Measurements from ENCODE around the gene MUC3A. TPM values are rescaled to one million over a fixed set of nuclear protein-coding genes. Genes with fewer than 3 reads are reported as not detected.
A peak's percentile ranks its signal among the peaks of the same experiment; 100 is the strongest.

Gene MUC3A
- total and polyA plus RNA-seq, 2 experiments from 2014 or later: 16.3 to 44.4 TPM

DNA sequence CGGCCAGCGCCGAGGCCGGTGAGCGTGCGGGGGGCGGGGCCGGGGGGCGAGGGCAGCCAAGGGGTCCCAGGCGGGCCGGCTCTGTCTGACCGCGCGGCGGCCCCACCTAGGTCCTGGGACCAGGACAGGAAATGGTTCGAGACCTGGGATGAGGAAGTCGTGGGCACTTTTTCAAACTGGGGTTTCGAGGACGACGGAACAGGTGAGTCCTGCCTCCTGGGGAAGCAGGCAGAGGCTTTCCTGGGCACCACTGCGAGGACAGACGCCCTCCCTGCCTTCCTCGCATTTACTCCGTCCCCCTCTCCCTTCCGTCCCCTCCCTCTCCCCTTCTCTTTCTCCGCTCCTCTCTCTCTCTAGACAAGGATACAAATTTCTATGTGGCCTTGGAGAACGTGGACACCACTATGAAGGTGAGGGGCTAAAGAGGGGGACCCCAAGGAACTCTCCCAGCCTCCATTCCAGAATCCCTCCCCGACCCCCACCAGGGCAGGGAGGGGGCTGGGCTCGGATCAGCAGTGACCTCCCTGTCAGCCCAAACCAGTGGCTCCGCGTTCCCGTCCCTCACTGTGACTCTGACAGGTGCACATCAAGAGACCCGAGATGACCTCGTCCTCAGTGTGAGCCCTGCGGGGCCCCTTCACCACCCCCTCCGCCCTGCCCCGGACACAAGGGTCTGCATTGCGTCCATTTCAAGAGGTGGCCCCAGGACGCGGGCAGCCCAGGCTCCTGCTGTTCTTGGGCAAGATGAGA is 17.4 kb downstream of the MUC3A start:
- Histone ChIP-seq H3K4me2 (peak overlapping the region; percentile 100), H3K9me2 (ENCODE audit: insufficient read depth) (no peaks in the 10 kb centered on the region), H3F3A (replicated peaks; ENCODE audit: low read depth) (peaks cover 15% of the 10 kb centered on the region), H2AFZ (peak overlapping the region; percentile 97), H3K27me3 (ENCODE audit: insufficient read depth) (peaks cover 20% of the 10 kb centered on the region), H3K4me1 (ENCODE audit: insufficient read depth) (peaks cover 38% of the 10 kb centered on the region), H3K27ac (ENCODE audit: low read depth) (no peak overlapping the region), H4K20me1 (replicated peaks; ENCODE audit: insufficient read depth) (peaks cover 2% of the 10 kb centered on the region; the same call in 1 of the 2 replicates), H3K4me3 (peak overlapping the region; percentile 89), H3K79me2 (replicated peaks; ENCODE audit: insufficient read depth) (no peaks in the 10 kb centered on the region), H3K36me3 (ENCODE audit: insufficient read depth) (no peaks in the 10 kb centered on the region)
- Mint-ChIP-seq H3K4me3 (peak overlapping the region; percentile 88), H3K4me1 (peaks cover 36% of the 10 kb centered on the region), H3K9me3 (no peaks in the 10 kb centered on the region), H3K36me3 (ENCODE audit: low read depth) (no peaks in the 10 kb centered on the region; the same call in 2 of the 3 replicates), H3K27ac (no peak overlapping the region), H3K27me3 (ENCODE audit: insufficient read depth, low read depth, poor library complexity) (peaks cover 29% of the 10 kb centered on the region)
- ATAC-seq (peak; percentile 0), DNase-seq (ENCODE audit: low spot score) (peak; percentile 46)
- TF ChIP-seq ZNF114 (CRISPR knock-in tag; IDR thresholded peaks at IDR 0.05): no peak

DNA sequence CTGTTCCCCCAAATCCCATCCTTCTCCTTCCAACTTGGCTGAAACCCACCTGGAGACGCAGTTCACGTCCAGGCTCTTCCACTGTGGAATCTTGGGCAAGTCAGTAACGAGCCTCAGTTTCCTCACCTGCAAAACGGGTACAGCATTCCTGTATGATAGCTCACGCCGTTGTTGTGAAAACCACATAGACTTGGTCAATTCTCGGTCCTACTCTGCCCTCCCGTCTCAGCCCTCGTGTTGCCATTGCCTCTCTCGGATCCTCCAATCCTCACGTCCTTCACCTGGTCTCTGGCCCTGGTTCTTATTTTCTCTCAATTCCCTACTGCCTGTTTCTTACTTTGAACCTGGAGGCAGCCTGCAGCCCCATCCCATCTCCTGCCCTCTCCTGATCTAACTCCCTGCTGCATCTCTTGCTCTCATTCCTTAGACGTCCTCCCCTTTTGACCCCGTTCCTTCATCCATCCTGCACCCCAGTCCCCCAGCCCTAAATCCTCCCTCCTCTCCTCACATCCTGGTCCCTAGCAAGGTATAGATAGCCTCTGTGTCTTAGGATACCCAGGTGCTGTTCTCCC is 18.0 kb downstream of the MUC3A start:
- TF ChIP-seq STAT1 (IDR thresholded peaks at IDR 0.05; ENCODE audit: unreplicated experiment): no peak
- TF ChIP-seq POLR2AphosphoS5 (IDR thresholded peaks at IDR 0.05; ENCODE audit: low read depth): no peak
- TF ChIP-seq ZNF331 (CRISPR knock-in tag; IDR thresholded peaks at IDR 0.05; ENCODE audit: low read depth): no peak
- TF ChIP-seq, protein P1, sequence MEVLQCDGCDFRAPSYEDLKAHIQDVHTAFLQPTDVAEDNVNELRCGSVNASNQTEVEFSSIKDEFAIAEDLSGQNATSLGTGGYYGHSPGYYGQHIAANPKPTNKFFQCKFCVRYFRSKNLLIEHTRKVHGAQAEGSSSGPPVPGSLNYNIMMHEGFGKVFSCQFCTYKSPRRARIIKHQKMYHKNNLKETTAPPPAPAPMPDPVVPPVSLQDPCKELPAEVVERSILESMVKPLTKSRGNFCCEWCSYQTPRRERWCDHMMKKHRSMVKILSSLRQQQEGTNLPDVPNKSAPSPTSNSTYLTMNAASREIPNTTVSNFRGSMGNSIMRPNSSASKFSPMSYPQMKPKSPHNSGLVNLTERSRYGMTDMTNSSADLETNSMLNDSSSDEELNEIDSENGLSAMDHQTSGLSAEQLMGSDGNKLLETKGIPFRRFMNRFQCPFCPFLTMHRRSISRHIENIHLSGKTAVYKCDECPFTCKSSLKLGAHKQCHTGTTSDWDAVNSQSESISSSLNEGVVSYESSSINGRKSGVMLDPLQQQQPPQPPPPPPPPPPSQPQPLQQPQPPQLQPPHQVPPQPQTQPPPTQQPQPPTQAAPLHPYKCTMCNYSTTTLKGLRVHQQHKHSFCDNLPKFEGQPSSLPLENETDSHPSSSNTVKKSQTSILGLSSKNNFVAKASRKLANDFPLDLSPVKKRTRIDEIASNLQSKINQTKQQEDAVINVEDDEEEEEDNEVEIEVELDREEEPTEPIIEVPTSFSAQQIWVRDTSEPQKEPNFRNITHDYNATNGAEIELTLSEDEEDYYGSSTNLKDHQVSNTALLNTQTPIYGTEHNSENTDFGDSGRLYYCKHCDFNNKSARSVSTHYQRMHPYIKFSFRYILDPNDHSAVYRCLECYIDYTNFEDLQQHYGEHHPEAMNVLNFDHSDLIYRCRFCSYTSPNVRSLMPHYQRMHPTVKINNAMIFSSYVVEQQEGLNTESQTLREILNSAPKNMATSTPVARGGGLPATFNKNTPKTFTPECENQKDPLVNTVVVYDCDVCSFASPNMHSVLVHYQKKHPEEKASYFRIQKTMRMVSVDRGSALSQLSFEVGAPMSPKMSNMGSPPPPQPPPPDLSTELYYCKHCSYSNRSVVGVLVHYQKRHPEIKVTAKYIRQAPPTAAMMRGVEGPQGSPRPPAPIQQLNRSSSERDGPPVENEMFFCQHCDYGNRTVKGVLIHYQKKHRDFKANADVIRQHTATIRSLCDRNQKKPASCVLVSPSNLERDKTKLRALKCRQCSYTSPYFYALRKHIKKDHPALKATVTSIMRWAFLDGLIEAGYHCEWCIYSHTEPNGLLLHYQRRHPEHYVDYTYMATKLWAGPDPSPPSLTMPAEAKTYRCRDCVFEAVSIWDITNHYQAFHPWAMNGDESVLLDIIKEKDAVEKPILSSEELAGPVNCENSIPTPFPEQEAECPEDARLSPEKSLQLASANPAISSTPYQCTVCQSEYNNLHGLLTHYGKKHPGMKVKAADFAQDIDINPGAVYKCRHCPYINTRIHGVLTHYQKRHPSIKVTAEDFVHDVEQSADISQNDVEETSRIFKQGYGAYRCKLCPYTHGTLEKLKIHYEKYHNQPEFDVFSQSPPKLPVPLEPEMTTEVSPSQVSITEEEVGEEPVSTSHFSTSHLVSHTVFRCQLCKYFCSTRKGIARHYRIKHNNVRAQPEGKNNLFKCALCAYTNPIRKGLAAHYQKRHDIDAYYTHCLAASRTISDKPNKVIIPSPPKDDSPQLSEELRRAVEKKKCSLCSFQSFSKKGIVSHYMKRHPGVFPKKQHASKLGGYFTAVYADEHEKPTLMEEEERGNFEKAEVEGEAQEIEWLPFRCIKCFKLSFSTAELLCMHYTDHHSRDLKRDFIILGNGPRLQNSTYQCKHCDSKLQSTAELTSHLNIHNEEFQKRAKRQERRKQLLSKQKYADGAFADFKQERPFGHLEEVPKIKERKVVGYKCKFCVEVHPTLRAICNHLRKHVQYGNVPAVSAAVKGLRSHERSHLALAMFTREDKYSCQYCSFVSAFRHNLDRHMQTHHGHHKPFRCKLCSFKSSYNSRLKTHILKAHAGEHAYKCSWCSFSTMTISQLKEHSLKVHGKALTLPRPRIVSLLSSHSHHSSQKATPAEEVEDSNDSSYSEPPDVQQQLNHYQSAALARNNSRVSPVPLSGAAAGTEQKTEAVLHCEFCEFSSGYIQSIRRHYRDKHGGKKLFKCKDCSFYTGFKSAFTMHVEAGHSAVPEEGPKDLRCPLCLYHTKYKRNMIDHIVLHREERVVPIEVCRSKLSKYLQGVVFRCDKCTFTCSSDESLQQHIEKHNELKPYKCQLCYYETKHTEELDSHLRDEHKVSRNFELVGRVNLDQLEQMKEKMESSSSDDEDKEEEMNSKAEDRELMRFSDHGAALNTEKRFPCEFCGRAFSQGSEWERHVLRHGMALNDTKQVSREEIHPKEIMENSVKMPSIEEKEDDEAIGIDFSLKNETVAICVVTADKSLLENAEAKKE (CRISPR knock-in tag; IDR thresholded peaks at IDR 0.05): no peak
- no peak for TF ChIP-seq ZNF114 (CRISPR knock-in tag; IDR thresholded peaks at IDR 0.05)
- peak overlapping the region; percentile 88 for H3K4me3 Mint-ChIP-seq
- peaks cover 15% of the 10 kb centered on the region for H3F3A ChIP-seq (replicated peaks; ENCODE audit: low read depth)

More for the DNA sequence above, 18.0 kb downstream of the MUC3A start:
- peak; percentile 43 for DNase-seq (ENCODE audit: low spot score)
- H3K27ac ChIP-seq (ENCODE audit: low read depth): no peak overlapping the region
- no peaks in the 10 kb centered on the region for H3K36me3 ChIP-seq (ENCODE audit: insufficient read depth)
- H2AFZ ChIP-seq: no peak overlapping the region
- Mint-ChIP-seq H3K9me3 (no peaks in the 10 kb centered on the region), H3K27ac (no peak overlapping the region), H3K27me3 (ENCODE audit: insufficient read depth, low read depth, poor library complexity) (peaks cover 29% of the 10 kb centered on the region), H3K4me1 (peaks cover 36% of the 10 kb centered on the region), H3K36me3 (ENCODE audit: low read depth) (no peaks in the 10 kb centered on the region; the same call in 2 of the 3 replicates)
- peaks cover 20% of the 10 kb centered on the region for H3K27me3 ChIP-seq (ENCODE audit: insufficient read depth)
- H3K4me3 ChIP-seq: peak overlapping the region; percentile 89
- H3K9me2 ChIP-seq (ENCODE audit: insufficient read depth): no peaks in the 10 kb centered on the region
- peaks cover 38% of the 10 kb centered on the region for H3K4me1 ChIP-seq (ENCODE audit: insufficient read depth)
- peaks cover 2% of the 10 kb centered on the region; the same call in 1 of the 2 replicates for H4K20me1 ChIP-seq (replicated peaks; ENCODE audit: insufficient read depth)
- no peaks in the 10 kb centered on the region for H3K79me2 ChIP-seq (replicated peaks; ENCODE audit: insufficient read depth)
- peak overlapping the region; percentile 100 for H3K4me2 ChIP-seq
- ATAC-seq: no peak
